NOMO-1 treated with dmso at 0.1 percent for 144 hours (cell line): ENCODE data around the gene IRX4.

Source experiments
- DNase-seq: peaks from one replicate; lab custom pipeline; 2025; ENCODE audit not compliant: unreplicated experiment; lab: John Stamatoyannopoulos, UW

Gene IRX4

GRCh38 chr5:1882337-1883119 lies at the start of gene IRX4:
Gene IRX4, minus strand, starts transcription at chr5:1882925. Its CDS starts 278 bp downstream, at chr5:1882647.
- no peak for DNase-seq

- no peak for DNase-seq
Measured at GRCh38 chr5:1931604-1932231, 49.0 kb upstream of the IRX4 start.

DNA sequence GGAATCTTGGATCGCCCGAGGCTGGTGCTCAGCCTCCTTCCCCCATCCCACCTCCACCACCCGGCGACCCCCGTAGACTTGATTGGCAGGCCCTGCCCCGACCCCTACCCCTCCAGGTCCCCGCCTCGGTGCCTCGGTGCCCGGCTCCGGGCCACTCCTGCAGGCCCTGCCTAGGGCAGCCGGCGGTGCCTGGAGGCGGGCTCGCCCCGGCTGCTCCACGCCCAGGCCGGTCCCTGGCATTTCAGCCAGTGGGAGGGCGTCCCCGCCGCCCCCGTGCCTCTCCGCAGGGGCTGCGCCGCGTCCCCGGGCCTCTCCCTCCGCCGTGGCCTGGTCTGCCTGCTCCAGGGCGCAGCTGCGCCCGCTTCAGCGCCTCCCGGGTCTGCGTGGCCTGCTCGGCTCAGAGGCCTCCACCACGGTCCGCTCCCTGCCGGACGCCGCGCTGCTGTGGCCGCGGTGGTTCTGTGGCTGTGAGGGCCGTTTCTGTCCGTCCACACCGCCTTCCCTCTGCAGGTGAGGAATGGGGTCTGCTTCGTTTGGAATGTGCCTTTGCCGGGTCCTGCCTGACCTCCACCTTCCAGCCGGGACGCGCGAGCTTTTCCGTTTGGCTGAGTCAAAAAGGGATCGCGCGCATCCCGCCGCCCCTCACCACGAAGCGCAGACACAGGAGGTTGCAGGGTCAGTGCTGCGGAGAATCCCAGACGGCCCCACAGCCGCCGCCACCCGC lies 48.3 kb upstream of the IRX4 start:
- DNase-seq: no peak

DNA sequence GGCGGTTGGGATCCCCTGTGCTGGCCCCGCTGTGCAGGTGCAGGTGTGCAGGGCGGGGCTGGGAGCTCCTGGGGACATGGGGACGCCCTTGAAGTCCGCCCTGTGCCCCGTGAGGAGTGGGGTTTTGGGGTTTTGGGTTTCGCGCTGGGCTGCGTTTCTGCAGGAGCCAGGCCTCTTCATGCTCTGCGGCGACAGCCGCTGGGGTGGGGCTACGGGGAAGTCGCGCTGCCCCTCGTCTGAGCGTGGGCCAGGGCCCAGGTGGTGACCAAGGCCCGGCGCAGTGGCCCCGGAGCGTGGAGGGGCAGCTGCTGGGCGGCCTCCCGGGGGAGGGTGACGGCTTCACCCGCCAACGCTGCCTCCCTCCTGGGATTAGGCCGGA lies 47.8 kb upstream of the IRX4 start:
- no peak for DNase-seq

- no peak for DNase-seq
Measured at GRCh38 chr5:1929108-1929991, 46.6 kb upstream of the IRX4 start.

GRCh38 chr5:1926471-1927341 lies 44.0 kb upstream of the IRX4 start:
- DNase-seq: no peak

GRCh38 chr5:1926071-1926440 lies 43.3 kb upstream of the IRX4 start:
- no peak for DNase-seq

- DNase-seq: no peak
Measured at GRCh38 chr5:1925111-1926070, 42.7 kb upstream of the IRX4 start.

DNA sequence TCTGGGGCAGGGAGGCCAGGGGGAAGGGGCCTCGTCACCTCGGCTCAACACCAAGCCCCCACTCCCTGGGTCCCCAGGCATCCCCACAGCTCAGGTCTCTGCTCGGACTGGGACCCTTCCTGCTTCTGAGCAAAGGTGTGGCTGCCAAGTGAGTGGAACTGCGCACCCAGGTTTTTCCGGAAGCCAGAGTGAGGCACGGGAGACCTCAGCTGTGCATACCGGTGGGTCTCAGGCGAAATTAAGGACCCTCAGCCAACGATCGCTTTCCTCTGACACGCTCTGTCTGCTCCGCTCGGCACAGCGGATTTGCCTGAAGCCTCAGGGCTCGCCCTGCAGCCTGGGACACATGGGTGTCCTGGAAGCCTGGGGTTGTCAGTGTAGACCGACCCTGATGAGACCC lies 41.0 kb upstream of the IRX4 start:
- no peak for DNase-seq

DNA sequence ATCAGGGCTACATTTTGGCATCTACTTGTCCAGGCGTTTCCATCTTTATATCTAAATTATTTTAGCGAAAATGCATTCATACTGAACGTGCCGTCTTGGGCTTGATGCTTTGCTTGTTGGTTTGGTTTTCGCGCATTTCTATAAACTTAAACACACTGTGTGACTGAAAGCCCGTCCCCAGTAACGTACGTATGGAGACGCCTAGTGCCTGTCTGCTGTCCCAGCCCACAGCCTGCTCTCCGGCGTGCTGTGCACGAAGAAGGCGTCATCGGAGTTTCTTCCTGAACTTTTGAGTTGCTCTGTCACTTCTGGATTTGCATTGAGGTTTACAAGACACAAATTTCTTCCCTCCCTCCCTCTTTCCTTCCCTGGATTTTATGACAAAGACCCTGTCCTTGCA lies 40.6 kb upstream of the IRX4 start:
- DNase-seq: no peak

DNA sequence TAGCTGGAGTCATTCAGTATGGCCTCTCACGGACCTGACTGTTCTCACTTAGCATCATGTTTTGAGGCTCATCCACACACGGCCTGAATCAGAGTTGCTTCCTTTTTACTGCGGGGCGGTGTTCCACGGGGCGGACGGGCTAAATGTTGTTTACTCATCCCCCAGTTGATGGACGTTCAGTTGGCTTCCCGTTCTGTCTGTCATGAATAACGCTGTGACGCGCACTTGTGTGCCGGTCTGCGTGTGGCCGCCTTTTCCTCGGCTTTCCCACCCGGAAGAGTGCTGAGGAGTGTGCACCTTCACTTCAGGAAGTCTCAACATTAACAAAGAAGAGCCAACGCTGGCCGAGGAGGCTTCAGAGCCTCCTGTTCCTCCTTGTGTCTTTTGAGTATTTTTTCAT lies 39.0 kb upstream of the IRX4 start:
- DNase-seq: no peak

- no peak for DNase-seq
Measured at GRCh38 chr5:1919750-1920149, 37.0 kb upstream of the IRX4 start.

DNA sequence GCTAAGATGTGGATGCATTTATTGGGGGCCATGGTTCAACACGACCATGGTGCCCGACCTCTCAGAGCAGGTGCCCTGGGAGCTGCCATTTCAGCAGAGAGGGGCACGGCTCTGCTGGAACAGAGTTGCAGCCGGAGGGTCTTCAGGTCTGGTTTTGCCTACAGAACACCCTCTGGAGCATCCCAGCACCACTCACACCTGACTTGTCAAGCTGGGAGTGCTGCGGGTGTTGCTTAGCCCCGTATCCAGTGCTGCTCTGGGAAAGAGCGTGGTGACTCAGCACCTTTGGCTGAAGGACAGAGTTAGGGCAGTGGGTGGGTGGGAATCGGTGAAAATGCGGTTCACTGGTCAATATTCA lies 36.5 kb upstream of the IRX4 start:
- no peak for DNase-seq

DNA sequence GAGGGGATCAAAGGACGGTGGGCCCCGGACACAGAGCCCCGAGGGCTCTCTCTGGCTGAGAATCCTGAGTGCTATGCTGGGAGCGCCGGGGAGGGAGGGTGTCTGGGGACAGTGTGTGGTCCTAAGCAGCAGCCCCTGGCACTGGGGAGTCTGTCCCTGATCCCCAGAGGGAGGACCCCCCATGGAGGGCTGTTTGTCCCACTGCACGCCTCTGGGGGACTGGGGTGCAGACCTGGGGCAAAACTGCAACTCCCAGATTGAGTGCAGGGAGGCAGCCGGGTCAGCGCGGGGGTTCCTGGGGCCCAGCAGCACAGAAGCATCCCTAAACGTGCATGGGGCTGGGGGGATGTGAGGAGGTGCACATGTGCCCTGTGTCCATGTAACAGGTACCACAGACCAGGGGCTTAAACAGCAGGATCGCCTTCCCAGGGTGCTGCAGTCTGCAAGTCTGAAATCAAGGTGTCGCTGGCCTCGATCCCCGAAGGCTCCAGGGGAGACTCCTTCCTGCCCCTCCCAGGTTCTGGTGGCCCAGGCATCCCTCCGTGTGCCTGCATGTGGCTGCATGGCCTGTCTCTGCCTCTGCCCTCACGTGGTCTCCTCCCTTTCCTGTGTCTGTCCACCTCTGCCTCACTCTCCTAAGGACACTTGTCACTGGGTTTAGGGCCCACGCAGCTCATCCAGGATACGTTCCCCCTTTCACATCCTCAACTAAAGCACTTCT lies 35.9 kb upstream of the IRX4 start:
- no peak for DNase-seq

- DNase-seq: no peak
Measured at GRCh38 chr5:1917830-1918487, 35.2 kb upstream of the IRX4 start.

- DNase-seq: no peak
Measured at GRCh38 chr5:1916041-1917001, 33.6 kb upstream of the IRX4 start.

- DNase-seq: no peak
Measured at GRCh38 chr5:1915316-1915715, 32.6 kb upstream of the IRX4 start.
